Adrenal gland (tissue), 5 donors: ENCODE results near the gene IL34.

Experiments used
- POLR2A ChIP-seq, 2 donors: fragments of 450-650 bp; IDR thresholded peaks; one replicate each; pipeline ENCODE4 v1.6.1; 2017; ENCODE audit warnings: antibody characterized with exemption in 2 of 2, mild to moderate bottlenecking in 2 of 2, moderate library complexity in 1 of 2
- TF ChIP-seq, protein P1 (sequence below), 6 experiments: fragments of 450-650 bp in 4 of 6; fragments of 200-600 bp in 2 of 6; sonication (generic) in 1 of 6; IDR thresholded peaks; 1 replicate in 5 of 6; 2 replicates in 1 of 6; pipeline versions ENCODE4 v1.5.1 to v1.8.0; 2016 to 2021; ENCODE audit warnings: antibody characterized with exemption in 6 of 6, mild to moderate bottlenecking in 2 of 6, moderate library complexity in 1 of 6
- donor health status: DM: no; HTN: no; CAD: no.

DNA sequence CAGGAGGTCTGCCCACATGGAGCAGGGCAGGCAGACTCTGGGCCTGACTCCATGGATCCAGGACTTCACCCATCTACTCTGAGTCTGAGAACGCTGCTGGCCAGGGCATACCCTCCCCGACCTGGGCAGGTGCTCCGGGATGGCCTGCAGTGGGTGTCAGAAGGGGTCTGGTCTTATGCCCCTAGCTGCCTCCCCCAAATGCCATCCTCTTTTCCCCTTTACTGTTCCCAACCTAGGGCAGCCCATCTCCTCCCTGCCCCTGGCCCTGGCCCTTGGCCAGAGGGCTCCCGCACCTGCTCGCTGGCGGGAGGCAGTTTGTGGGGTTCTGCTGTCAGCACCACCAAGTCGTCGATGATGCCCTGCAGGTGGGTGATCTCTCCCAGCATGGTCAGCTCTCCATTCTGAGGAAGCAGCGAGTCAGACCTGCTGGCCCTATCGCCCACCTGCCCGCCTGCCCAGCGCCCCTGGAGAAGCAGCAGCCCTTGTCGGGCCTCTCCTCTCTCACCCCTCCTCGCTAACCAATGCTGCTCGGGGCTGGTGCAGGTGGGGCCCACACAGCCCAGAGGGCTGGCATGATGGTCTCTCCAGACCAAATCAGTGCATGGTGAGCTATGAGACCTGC lies 31.3 kb downstream of the IL34 start:
- TF ChIP-seq, protein P1, sequence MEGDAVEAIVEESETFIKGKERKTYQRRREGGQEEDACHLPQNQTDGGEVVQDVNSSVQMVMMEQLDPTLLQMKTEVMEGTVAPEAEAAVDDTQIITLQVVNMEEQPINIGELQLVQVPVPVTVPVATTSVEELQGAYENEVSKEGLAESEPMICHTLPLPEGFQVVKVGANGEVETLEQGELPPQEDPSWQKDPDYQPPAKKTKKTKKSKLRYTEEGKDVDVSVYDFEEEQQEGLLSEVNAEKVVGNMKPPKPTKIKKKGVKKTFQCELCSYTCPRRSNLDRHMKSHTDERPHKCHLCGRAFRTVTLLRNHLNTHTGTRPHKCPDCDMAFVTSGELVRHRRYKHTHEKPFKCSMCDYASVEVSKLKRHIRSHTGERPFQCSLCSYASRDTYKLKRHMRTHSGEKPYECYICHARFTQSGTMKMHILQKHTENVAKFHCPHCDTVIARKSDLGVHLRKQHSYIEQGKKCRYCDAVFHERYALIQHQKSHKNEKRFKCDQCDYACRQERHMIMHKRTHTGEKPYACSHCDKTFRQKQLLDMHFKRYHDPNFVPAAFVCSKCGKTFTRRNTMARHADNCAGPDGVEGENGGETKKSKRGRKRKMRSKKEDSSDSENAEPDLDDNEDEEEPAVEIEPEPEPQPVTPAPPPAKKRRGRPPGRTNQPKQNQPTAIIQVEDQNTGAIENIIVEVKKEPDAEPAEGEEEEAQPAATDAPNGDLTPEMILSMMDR (IDR thresholded peaks at IDR 0.05), result no peak
- TF ChIP-seq POLR2A (IDR thresholded peaks at IDR 0.05), result no peak
